HG03565 (cell line): ENCODE data around the gene PPP2R2C.

Experiments used
- ATAC-seq: cut with Tn5 transposase; IDR thresholded peaks from one replicate; pipeline ENCODE4 v1.9.1; 2021; ENCODE audit warnings: mild to moderate bottlenecking, moderate library complexity; ENCODE audit not compliant: unreplicated experiment

Gene PPP2R2C

DNA sequence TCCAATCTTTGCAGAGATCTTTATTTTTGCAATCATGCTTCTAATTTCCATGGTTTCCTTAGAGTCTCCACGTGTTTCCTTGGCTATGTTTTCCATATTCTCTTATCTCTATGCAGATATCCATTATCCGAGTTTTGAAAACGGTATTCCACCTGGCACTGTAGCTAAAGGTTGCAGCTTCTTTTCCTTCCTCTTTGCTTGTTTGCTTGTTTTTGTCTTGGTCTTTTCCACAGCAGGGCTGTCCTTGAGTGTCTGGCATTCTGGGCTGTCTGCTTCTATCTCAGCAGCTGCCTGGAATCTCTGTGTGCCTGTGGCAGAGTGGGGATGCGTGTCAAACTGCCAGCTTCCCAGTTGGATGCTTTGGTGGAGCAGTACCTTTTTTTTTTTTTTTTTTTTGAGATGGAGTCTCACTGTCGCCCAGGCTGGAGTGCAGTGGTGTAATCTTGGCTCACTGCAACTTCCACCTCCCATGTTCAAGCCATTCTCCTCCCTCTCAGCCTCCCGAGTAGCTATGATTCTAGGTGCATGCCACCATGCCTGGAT, 155.9 kb downstream of the PPP2R2C start:
- no peak for ATAC-seq

- ATAC-seq: no peak
Observed at GRCh38 chr4:6313216-6313615, 159.2 kb downstream of the PPP2R2C start.

DNA sequence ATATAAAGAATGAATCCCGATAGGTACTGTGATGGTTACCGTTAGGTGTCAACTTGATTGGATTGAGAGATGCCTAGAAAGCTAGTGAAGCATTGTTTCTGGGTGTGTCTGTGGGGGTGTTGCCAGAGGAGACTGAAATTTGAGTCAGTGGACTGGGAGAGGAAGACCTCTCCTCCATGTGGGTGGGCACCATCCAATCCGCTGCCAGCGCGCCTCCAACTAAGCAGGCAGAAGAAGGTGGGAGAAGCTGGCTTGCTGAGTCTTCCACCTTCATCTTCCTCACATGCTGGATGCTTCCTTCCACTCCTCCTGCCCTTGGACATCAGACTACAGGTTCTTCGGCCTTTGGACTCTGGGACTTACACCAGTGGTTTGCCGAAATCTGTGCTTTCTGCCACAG, 162.6 kb downstream of the PPP2R2C start:
- no peak for ATAC-seq

DNA sequence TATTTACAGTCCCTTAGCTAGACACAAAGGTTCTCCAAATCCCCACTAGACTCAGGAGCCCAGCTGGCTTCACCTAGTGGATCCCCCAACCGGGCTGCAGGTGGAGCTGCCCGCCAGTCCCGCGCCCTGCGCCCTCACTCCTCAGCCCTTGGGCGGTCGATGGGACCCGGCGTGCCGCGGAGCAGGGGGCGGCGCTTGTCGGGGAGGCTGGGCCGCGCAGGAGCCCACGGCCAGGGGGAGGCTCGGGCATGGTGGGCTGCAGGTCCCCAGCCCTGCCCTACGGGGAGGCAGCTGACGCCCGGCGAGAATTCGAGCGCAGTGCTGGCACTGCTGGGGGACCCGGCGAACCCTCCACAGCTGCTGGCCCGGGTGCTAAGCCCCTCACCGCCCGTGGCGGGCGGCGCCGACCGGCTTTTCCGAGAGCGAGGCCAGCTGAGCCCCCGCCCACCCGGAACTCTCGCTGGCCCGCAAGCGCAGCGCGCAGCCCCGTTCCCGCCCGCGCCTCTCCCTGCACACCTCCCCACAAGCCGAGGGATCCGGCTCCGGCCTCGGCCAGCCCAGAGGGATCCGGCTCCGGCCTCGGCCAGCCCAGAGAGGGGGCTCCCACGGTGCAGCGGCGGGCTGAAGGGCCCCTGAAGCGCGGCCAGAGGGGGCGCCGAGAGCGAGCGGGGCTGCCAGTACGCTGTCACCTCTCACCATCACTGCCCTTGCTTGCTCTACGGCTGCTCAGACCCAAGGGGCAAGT, 163.3 kb downstream of the PPP2R2C start:
- no peak for ATAC-seq

DNA sequence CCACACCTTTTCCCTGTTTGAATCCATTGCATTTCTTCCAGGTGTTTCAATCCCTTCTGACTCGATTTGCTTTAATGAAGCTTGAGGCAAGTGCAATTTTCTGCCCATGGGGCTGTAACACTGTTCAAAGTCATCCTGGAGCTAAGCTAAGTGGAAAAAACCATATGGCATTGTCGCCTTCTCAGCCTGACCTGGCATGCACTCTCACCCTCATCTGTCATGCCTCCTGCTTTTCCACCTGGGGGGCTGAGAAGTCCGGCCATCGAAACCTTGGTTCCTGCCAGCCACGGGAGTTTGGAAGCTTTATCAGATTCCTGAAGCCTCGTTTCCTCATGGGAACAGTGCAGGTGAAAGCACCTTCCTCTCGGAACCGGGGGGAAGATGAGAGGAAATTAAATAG, 164.5 kb downstream of the PPP2R2C start:
- no peak for ATAC-seq

- ATAC-seq: no peak
Observed at GRCh38 chr4:6307230-6307629, 165.2 kb downstream of the PPP2R2C start.

- no peak for ATAC-seq
Observed at GRCh38 chr4:6306299-6306698, 166.1 kb downstream of the PPP2R2C start.

DNA sequence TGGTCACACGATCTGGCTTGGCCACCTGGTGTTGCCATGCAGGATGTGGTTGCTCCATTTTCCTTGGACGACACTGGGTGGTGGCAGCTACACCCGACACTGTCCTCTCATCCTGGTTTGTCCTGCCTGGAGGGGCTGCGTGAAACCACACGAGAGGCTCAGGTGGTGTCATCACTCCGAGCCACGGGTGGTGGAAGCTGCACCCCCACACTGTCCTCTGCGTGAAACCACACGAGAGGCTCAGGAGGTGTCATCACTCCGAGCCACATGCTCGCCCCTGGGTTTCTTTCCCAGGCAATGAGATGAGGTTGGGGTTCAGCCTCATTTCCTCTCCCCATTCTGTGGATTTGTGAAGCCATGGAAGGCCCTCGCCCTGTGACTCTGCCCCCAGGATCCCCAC, 168.5 kb downstream of the PPP2R2C start:
- ATAC-seq: no peak

GRCh38 chr4:6302869-6303268, 169.5 kb downstream of the PPP2R2C start:
- ATAC-seq: no peak

DNA sequence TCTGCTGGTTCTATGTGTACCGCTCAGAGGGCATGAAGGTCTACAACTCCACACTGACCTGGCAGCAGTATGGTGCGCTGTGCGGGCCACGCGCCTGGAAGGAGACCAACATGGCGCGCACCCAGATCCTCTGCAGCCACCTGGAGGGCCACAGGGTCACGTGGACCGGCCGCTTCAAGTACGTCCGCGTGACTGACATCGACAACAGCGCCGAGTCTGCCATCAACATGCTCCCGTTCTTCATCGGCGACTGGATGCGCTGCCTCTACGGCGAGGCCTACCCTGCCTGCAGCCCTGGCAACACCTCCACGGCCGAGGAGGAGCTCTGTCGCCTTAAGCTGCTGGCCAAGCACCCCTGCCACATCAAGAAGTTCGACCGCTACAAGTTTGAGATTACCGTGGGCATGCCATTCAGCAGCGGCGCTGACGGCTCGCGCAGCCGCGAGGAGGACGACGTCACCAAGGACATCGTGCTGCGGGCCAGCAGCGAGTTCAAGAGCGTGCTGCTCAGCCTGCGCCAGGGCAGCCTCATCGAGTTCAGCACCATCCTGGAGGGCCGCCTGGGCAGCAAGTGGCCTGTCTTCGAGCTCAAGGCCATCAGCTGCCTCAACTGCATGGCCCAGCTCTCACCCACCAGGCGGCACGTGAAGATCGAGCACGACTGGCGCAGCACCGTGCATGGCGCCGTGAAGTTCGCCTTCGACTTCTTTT, 170.5 kb downstream of the PPP2R2C start:
- ATAC-seq: no peak

GRCh38 chr4:6301051-6301731, 171.2 kb downstream of the PPP2R2C start:
- ATAC-seq: no peak

DNA sequence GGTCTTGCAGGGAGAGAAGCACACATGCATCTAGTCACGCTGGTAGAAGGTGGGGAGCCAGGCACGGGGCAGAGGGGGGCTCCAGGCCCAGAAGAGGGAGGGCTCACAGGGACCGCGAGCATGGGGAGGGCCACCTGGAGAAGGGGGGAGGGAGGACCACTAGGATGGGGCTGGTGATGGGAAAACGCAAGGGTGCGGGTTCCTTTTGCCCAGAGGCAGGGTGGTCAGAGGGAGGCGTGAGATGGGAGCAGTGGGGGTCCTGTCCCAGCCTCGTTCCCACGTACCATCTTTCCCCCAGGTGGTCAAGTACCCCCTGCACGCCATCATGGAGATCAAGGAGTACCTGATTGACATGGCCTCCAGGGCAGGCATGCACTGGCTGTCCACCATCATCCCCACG, 172.1 kb downstream of the PPP2R2C start:
- ATAC-seq: no peak

DNA sequence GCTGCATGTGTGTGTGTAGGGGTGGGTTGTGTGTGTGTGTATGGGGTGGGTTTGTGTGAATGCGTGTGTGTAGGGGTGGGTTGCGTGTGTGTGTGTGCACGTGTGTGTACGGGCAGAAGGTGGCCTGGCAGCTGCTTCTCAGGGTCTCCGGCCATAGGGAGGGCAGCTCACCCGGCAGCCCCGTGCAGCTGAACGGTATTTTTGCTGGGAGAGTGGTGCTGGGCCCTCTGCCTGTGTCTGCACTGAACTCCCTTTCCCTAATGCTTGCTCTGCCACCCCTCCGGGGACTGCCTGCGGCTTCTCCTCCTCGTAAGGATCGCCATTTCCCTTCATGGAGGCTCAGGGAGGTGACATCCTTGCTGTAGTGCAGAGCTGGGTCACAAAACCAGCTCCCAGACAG, 172.5 kb downstream of the PPP2R2C start:
- ATAC-seq: no peak

- ATAC-seq: no peak
Observed at GRCh38 chr4:6298852-6299251, 173.6 kb downstream of the PPP2R2C start.

DNA sequence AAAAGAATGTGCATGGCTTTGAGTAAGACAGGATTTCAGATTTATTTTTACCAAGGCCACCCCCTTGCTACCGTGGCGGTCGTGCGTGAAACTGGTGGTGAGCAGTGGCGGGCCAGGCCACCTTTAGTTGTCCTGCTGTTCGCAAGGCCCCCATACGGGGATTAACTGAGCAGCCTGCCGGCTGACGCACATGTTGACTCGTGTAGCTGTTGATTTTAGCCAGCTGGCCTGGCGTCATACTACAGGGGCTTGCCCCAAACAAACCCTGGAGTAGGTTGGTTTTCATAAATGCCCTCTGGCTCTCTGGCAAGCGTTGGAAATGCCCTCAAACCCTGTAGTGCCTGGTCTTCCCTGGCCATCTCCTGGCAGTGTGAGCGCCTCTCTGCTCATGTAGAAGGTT, 174.4 kb downstream of the PPP2R2C start:
- ATAC-seq: no peak

DNA sequence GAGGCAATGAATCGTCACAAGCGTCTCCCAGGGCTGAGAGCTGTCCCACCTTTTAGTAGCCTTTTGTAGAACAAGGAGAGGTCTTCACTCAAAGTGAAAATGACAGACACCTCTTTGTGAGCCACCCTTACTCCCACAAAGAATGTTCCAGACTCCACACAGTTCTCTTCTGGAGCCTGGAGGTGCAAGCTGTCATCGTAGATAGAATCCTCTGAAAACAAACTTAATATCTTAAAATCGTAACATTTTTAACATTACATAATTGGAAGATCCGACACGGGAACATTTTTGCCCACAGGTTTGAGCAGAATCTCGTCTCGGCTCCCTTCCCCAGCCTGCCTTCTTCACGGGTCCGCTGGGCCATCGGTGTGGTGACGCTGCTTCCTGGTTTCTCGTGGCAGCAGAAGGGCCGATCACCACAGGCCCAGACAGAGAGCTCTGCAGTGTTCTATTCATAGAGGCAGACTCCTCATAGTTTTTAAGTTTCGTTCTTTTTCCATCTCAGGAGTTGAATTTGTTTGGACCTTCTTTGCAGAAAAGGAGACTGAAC, 175.1 kb downstream of the PPP2R2C start:
- ATAC-seq: no peak

GRCh38 chr4:6296026-6296425, 176.4 kb downstream of the PPP2R2C start:
- no peak for ATAC-seq

DNA sequence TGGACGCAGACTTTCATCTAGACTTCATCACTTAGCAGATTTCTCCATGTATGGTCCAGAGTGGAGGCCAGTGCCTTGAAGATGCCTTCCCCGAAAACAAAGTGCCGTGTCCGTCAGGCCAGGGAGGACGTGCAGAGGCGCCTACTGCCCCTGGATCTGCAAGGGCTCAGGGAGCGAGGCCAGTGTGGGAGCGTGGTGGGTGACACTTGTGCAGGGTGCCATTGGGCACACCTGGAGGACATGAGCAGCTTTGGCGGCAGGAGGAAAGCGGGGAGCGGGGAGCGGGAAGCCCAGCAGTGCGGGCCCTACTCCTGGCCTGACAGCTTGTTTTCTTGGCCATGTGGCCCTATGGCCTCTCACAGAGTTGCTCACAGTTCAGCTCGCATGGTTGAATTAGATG, 176.9 kb downstream of the PPP2R2C start:
- ATAC-seq: no peak

DNA sequence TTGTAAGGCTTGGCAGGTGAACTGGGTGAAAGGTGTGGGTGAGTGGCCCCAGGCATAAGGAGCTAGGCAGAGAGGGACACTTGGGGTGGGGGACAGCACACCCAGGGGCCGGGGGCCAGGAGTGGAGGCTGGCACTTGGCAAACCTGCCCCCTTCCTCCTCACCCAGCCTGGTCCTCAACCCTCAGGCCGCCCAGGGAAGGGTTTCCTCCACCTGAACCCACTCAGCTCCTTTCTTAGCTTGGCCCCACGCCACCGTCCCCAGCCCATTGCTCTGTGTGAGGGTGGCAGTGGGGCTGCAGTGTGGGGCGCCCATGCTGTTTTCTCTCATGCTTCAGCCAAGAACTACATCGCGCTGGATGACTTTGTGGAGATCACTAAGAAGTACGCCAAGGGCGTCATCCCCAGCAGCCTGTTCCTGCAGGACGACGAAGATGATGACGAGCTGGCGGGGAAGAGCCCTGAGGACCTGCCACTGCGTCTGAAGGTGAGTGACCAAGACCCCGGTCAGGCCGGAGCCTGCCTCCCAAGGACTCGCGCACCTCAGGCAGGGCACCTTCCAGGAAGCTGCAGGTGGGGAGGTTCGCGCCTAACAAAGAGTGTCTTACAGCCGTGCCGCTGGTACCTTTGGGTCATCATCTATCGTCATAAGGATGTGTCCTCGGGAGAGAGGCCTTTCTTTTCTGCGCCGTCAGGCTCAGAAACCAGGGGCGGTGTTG, 177.6 kb downstream of the PPP2R2C start:
- no peak for ATAC-seq

- no peak for ATAC-seq
Observed at GRCh38 chr4:6293661-6294060, 178.8 kb downstream of the PPP2R2C start.

- ATAC-seq: no peak
Observed at GRCh38 chr4:6293097-6293445, 179.3 kb downstream of the PPP2R2C start.
